OCI-LY7 (cell line): ENCODE results near the gene PCBP3. TPM values are rescaled to one million over a fixed set of nuclear protein-coding genes. Genes with fewer than 3 reads are reported as not detected.

Source experiments
- BruUV-seq: library from RNA; stranded (reverse); fragments of 400-500 nt; replicated peaks from 2 replicates; lab custom pipeline; 2021; lab: Mats Ljungman, UMichigan
- CTCF ChIA-PET: fragments of 300-600 bp; sonication (Branson Sonifier 250); formaldehyde crosslinking; loops from one replicate; lab custom pipeline; 2022; ENCODE audit warnings: antibody characterized with exemption; ENCODE audit not compliant: unreplicated experiment; lab: Charles Lee
- POLR2A ChIA-PET: fragments of 300-600 bp; sonication (Branson Sonifier 250); formaldehyde crosslinking; loops from one replicate; lab custom pipeline; 2022; ENCODE audit warnings: antibody characterized with exemption; lab: Charles Lee
- DNase-seq: peaks from one replicate; pipeline ENCODE4 v3.0.0-alpha.2; 2015; ENCODE audit warnings: low spot score
- H2AFZ ChIP-seq: fragments of 200-600 bp; sonication (generic), shearing (Covaris generic); 2 replicates; pipeline ENCODE4 v1.6.1; 2014; ENCODE audit warnings: mild to moderate bottlenecking, antibody characterized with exemption, low read length, moderate library complexity
- H3K27ac ChIP-seq: fragments of 200-600 bp; sonication (generic); 2 replicates; pipeline ENCODE4 v1.5.1; 2014; ENCODE audit warnings: mixed run types, low read depth, mild to moderate bottlenecking, moderate library complexity, low read length, inconsistent platforms; ENCODE audit not compliant: poor library complexity, severe bottlenecking
- H3K36me3 ChIP-seq: fragments of 200-600 bp; sonication (generic); 2 replicates; pipeline ENCODE4 v1.6.1; 2014; ENCODE audit warnings: mild to moderate bottlenecking, antibody characterized with exemption, low read length, moderate library complexity, mixed read lengths; ENCODE audit not compliant: insufficient read depth
- H3K4me1 ChIP-seq: fragments of 200-600 bp; sonication (generic); 2 replicates; pipeline ENCODE4 v1.5.1; 2014; ENCODE audit warnings: mild to moderate bottlenecking, low read length; ENCODE audit not compliant: insufficient read depth, poor library complexity, severe bottlenecking
- H3K4me2 ChIP-seq: fragments of 200-600 bp; sonication (generic); 2 replicates; pipeline ENCODE4 v1.6.1; 2014; ENCODE audit warnings: mild to moderate bottlenecking, low read length
- H3K4me3 ChIP-seq: fragments of 200-600 bp; sonication (generic); 2 replicates; pipeline ENCODE4 v1.5.1; 2014; ENCODE audit warnings: mild to moderate bottlenecking, low read depth, low read length; ENCODE audit not compliant: poor library complexity, severe bottlenecking
- H3K79me2 ChIP-seq: fragments of 200-600 bp; sonication (generic); 2 replicates; pipeline ENCODE4 v1.6.1; 2016; ENCODE audit warnings: low read depth, mild to moderate bottlenecking, low read length, moderate library complexity, mixed read lengths; ENCODE audit not compliant: insufficient read depth
- H3K9me2 ChIP-seq: fragments of 200-600 bp; sonication (generic); 2 replicates; pipeline ENCODE4 v1.6.1; 2016; ENCODE audit warnings: mild to moderate bottlenecking, low read length, mixed read lengths; ENCODE audit not compliant: insufficient read depth
- H3K9me3 ChIP-seq: fragments of 200-600 bp; sonication (generic); 2 replicates; pipeline ENCODE4 v1.6.1; 2014; ENCODE audit warnings: mild to moderate bottlenecking, mixed run types, low read length, mixed read lengths
- H4K20me1 ChIP-seq: fragments of 200-600 bp; sonication (generic); 2 replicates; pipeline ENCODE4 v1.6.1; 2014; ENCODE audit warnings: mild to moderate bottlenecking, antibody characterized with exemption, low read length, moderate library complexity, mixed read lengths; ENCODE audit not compliant: insufficient read depth
- EZH2phosphoT487 ChIP-seq: fragments of 200-600 bp; sonication (generic); IDR thresholded peaks from 2 replicates; pipeline ENCODE4 v1.6.1; 2018; ENCODE audit warnings: low read depth, borderline replicate concordance, mild to moderate bottlenecking, mixed run types, antibody characterized with exemption, low read length, moderate library complexity, mixed read lengths
- intact Hi-C: fragments of 100-400 bp; cut with micrococcal nuclease; formaldehyde crosslinking; loops from one replicate; pipeline ENCODE4 v1.10.0; 2022; ENCODE audit not compliant: unreplicated experiment
- total RNA-seq, 2 experiments: library from RNA; depleted of rRNA in 1 of 2; stranded (reverse); fragments of >200 nt in 1 of 2; shearing (Covaris generic) in 1 of 2; gene quantifications; 2 replicates each; pipeline ENCODE4 v1.2.3, GENCODE V29; 2014 to 2022
- TF ChIP-seq, protein P1 (sequence below): fragments of 200-600 bp; sonication (generic); conservative IDR thresholded peaks from 2 replicates; pipeline ENCODE4 v1.5.1; 2014; ENCODE audit warnings: mild to moderate bottlenecking, antibody characterized with exemption, low read length, moderate library complexity, mixed read lengths

Gene PCBP3
- total RNA-seq, 2 experiments from 2014 or later: 0.61 TPM; not detected in 1

DNA sequence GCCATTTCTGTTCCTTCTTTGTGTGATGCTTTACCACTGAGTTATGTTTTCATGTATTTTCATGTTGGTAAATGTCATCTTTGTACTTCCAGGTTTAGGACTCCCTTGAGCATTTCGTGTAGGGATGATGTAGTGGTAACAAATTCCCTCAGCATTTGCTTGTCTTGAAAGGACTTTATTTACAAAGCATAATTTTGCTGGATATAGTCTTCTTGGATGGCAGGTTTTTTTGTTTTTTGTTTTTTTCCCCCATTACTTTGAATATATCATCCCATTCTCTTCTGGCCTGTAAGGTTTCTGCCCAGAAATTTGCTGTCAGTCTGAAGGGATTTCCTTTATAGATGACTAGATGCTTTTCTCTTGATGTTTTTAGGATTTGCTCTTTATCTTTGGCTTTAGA, 133.4 kb downstream of the PCBP3 start:
- CTCF ChIA-PET: no interaction called here
- Histone ChIP-seq H3K79me2 (no peaks in the 10 kb centered on the region), H3K9me2 (no peaks in the 10 kb centered on the region), H3K4me2 (no peak overlapping the region), H2AFZ (no peak overlapping the region), H3K4me3 (no peak overlapping the region), H3K36me3 (no peaks in the 10 kb centered on the region), H4K20me1 (no peaks in the 10 kb centered on the region), H3K9me3 (peaks cover 9% of the 10 kb centered on the region; the same call in 1 of the 2 replicates), H3K4me1 (no peaks in the 10 kb centered on the region), H3K27ac (no peak overlapping the region)
- no TSS peak for BruUV-seq
- POLR2A ChIA-PET: no interaction called here
- intact Hi-C loops: no loop called here
- DNase-seq: no peak
- TF ChIP-seq, protein P1, sequence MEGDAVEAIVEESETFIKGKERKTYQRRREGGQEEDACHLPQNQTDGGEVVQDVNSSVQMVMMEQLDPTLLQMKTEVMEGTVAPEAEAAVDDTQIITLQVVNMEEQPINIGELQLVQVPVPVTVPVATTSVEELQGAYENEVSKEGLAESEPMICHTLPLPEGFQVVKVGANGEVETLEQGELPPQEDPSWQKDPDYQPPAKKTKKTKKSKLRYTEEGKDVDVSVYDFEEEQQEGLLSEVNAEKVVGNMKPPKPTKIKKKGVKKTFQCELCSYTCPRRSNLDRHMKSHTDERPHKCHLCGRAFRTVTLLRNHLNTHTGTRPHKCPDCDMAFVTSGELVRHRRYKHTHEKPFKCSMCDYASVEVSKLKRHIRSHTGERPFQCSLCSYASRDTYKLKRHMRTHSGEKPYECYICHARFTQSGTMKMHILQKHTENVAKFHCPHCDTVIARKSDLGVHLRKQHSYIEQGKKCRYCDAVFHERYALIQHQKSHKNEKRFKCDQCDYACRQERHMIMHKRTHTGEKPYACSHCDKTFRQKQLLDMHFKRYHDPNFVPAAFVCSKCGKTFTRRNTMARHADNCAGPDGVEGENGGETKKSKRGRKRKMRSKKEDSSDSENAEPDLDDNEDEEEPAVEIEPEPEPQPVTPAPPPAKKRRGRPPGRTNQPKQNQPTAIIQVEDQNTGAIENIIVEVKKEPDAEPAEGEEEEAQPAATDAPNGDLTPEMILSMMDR: no peak
- no peak for TF ChIP-seq EZH2phosphoT487

DNA sequence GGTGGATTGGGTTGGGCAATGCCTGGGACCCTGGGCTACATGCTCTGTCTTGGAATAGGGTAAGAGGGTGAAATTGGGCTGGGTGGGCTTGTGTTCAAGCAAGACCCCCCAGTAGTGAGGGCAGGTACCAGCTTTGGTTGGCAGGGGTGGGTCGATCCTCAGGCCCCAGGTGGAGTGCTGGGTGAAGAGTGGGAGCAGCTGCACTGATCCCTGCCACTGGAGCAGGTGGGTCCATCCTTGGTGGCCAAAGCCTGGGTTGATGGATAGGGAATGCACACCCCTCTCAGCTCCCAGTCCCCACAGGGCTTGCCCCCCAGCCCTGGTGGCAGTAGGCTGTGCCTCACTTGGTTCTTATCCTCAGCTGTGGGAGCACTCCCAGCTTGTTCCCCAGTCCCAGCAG, 135.2 kb downstream of the PCBP3 start:
- H4K20me1 ChIP-seq: no peaks in the 10 kb centered on the region
- H3K79me2 ChIP-seq: no peaks in the 10 kb centered on the region
- no peaks in the 10 kb centered on the region for H3K4me1 ChIP-seq
- no peak overlapping the region for H3K4me2 ChIP-seq
- H3K9me2 ChIP-seq: no peaks in the 10 kb centered on the region
- no peak overlapping the region for H3K27ac ChIP-seq
- BruUV-seq: no TSS peak
- CTCF ChIA-PET: no interaction called here
- DNase-seq: no peak
- peaks cover 9% of the 10 kb centered on the region; the same call in 1 of the 2 replicates for H3K9me3 ChIP-seq
- TF ChIP-seq EZH2phosphoT487: no peak
- H3K36me3 ChIP-seq: no peaks in the 10 kb centered on the region
- H3K4me3 ChIP-seq: no peak overlapping the region
- POLR2A ChIA-PET: no interaction called here
- intact Hi-C loops: no loop called here
- no peak overlapping the region for H2AFZ ChIP-seq

DNA sequence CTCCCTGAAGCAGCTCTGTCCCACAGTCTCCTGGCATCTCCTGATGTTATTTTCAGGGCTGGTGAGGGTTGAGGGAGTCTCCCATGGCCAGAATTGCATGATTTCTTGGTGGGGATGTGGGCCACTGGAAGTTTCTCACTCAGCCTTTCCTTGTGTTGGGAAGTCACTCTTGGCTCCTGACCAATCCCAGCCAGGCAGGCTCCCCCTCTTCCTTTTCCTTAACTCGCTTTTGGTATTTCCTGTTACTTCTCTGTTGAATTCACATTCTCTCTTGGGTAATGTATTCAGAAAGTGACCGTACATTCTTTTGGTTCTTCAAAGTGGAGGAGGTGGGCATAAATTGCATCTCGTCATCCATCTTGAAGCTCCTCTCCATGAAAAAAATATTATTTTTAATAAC, 135.7 kb downstream of the PCBP3 start:
- TF ChIP-seq, protein P1: no peak
- TF ChIP-seq EZH2phosphoT487: no peak
- Histone ChIP-seq H3K9me2 (no peaks in the 10 kb centered on the region), H3K4me2 (no peak overlapping the region), H3K4me3 (no peak overlapping the region), H3K36me3 (no peaks in the 10 kb centered on the region), H3K79me2 (no peaks in the 10 kb centered on the region), H3K4me1 (no peaks in the 10 kb centered on the region), H3K9me3 (peaks cover 9% of the 10 kb centered on the region; the same call in 1 of the 2 replicates), H2AFZ (no peak overlapping the region), H3K27ac (no peak overlapping the region), H4K20me1 (no peaks in the 10 kb centered on the region)
- no TSS peak for BruUV-seq
- intact Hi-C loops: no loop called here
- ChIA-PET CTCF (no interaction called here), POLR2A (no interaction called here)
- no peak for DNase-seq
